H1 (cell line): ENCODE measurements around the gene ASPA. TPM values are rescaled to one million over a fixed set of nuclear protein-coding genes. Genes with fewer than 3 reads are reported as not detected.
A peak's percentile ranks its signal among the peaks of the same experiment; 100 is the strongest.

Source experiments
- CTCF ChIA-PET: fragments of 300-600 bp; sonication (Branson Sonifier 250); formaldehyde crosslinking; loops from one replicate; lab custom pipeline; 2021; ENCODE audit not compliant: partially characterized antibody; lab: Charles Lee
- POLR2A ChIA-PET: fragments of 300-600 bp; sonication (Branson Sonifier 250); formaldehyde crosslinking; loops from one replicate; lab custom pipeline; 2021; ENCODE audit warnings: inconsistent platforms; ENCODE audit not compliant: partially characterized antibody; lab: Charles Lee
- DNase-seq, 2 experiments: peaks; one replicate each; pipeline versions ENCODE4 v3.0.0 to v3.0.0-alpha.2; 2010 to 2022; ENCODE audit warnings: low spot score in 2 of 2, low read depth in 1 of 2, mixed read lengths in 1 of 2
- FAIRE-seq: peaks from 2 replicates; lab custom pipeline; 2011; peaks lifted over from hg19 to GRCh38; lab: Jason Lieb, UNC
- H2AFZ ChIP-seq: 2 replicates; pipeline ENCODE4 v1.8.1; 2012; ENCODE audit warnings: low read length, inconsistent platforms
- H2AK5ac ChIP-seq: 2 replicates; pipeline ENCODE4 v1.6.1; 2013; ENCODE audit warnings: low read depth, low read length
- H2BK120ac ChIP-seq: replicated peaks from 2 replicates; pipeline ENCODE3; 2013; ENCODE audit warnings: low read depth, low read length, inconsistent platforms
- H2BK12ac ChIP-seq: 2 replicates; pipeline ENCODE4 v1.6.1; 2013; ENCODE audit warnings: low read depth, low read length
- H2BK15ac ChIP-seq: 2 replicates; pipeline ENCODE4 v1.6.1; 2013; ENCODE audit warnings: low read length
- H2BK20ac ChIP-seq: 2 replicates; pipeline ENCODE4 v1.6.1; 2013; ENCODE audit warnings: low read length
- H2BK5ac ChIP-seq: 2 replicates; pipeline ENCODE4 v1.6.1; 2013; ENCODE audit warnings: low read depth, low read length
- H3K14ac ChIP-seq: 2 replicates; pipeline ENCODE4 v1.6.1; 2013; ENCODE audit warnings: inconsistent platforms; ENCODE audit not compliant: insufficient read length
- H3K18ac ChIP-seq: 2 replicates; pipeline ENCODE4 v1.6.1; 2013; ENCODE audit warnings: low read length; ENCODE audit errors: extremely low read depth
- H3K23ac ChIP-seq: 2 replicates; pipeline ENCODE4 v1.6.1; 2013; ENCODE audit warnings: inconsistent platforms; ENCODE audit not compliant: insufficient read length
- H3K23me2 ChIP-seq: 2 replicates; pipeline ENCODE4 v1.6.1; 2013; ENCODE audit warnings: low read depth, low read length
- H3K27ac ChIP-seq: 2 replicates; pipeline ENCODE4 v1.6.1; 2011; ENCODE audit warnings: low read depth, low read length, inconsistent platforms
- H3K27me3 ChIP-seq, 4 experiments: replicated peaks in 1 of 4; 1 replicate in 1 of 4; 2 replicates in 3 of 4; pipeline versions ENCODE4 v1.6.1 to v1.8.1; 2011 to 2013; ENCODE audit warnings: low read length in 3 of 4, mild to moderate bottlenecking in 3 of 4, inconsistent platforms in 2 of 4, mixed read lengths in 2 of 4, moderate library complexity in 1 of 4; ENCODE audit not compliant: control insufficient read depth in 3 of 4, insufficient read depth in 3 of 4; ENCODE audit errors: extremely low read depth in 1 of 4
- H3K36me3 ChIP-seq, 4 experiments: 2 replicates each; pipeline versions ENCODE4 v1.6.1 to v1.8.1; 2011 to 2013; ENCODE audit warnings: mild to moderate bottlenecking in 4 of 4, low read length in 3 of 4, moderate library complexity in 2 of 4, control low read depth in 1 of 4, inconsistent platforms in 1 of 4; ENCODE audit not compliant: insufficient read depth in 4 of 4, control insufficient read depth in 2 of 4
- H3K4ac ChIP-seq: replicated peaks from 2 replicates; pipeline ENCODE3; 2013; ENCODE audit warnings: low read length, low read depth, mixed read lengths, inconsistent platforms; ENCODE audit not compliant: insufficient read length
- H3K4me1 ChIP-seq, 4 experiments: replicated peaks in 1 of 4; 1 replicate in 1 of 4; 2 replicates in 3 of 4; pipeline versions ENCODE4 v1.6.1 to v1.8.1; 2011 to 2013; ENCODE audit warnings: low read length in 3 of 4, inconsistent platforms in 2 of 4, mixed read lengths in 1 of 4; ENCODE audit not compliant: insufficient read depth in 4 of 4, control insufficient read depth in 3 of 4
- H3K4me2 ChIP-seq, 2 experiments: 2 replicates each; pipeline versions ENCODE4 v1.6.1 to v1.8.1; 2011 to 2013; ENCODE audit warnings: low read depth in 2 of 2, low read length in 2 of 2, control low read depth in 1 of 2, inconsistent platforms in 1 of 2, mild to moderate bottlenecking in 1 of 2; ENCODE audit not compliant: insufficient read depth in 1 of 2
- H3K4me3 ChIP-seq, 4 experiments: fragments of 200-600, 300-600 bp in 1 of 4; sonication (generic), shearing (Covaris generic), sonication (Bioruptor Twin) in 1 of 4; 2 replicates each; pipeline versions ENCODE4 v1.5.1 to v1.8.1; 2011 to 2016; ENCODE audit warnings: low read length in 4 of 4, low read depth in 3 of 4, control low read depth in 2 of 4, inconsistent platforms in 2 of 4, mild to moderate bottlenecking in 2 of 4, mixed read lengths in 1 of 4, moderate library complexity in 1 of 4; ENCODE audit not compliant: insufficient read depth in 2 of 4; ENCODE audit errors: extremely low read depth in 1 of 4
- H3K56ac ChIP-seq: replicated peaks from 2 replicates; pipeline ENCODE3; 2013; ENCODE audit warnings: low read depth, mild to moderate bottlenecking, mixed read lengths, low read length, inconsistent platforms; ENCODE audit not compliant: insufficient read length
- H3K79me1 ChIP-seq: 2 replicates; pipeline ENCODE4 v1.6.1; 2013; ENCODE audit warnings: low read depth, low read length, control low read depth
- H3K79me2 ChIP-seq, 2 experiments: 2 replicates each; pipeline versions ENCODE4 v1.6.1 to v1.8.1; 2012 to 2013; ENCODE audit warnings: low read length in 2 of 2, mild to moderate bottlenecking in 2 of 2, inconsistent platforms in 1 of 2; ENCODE audit not compliant: insufficient read depth in 2 of 2, control insufficient read depth in 1 of 2
- H3K9ac ChIP-seq, 4 experiments: replicated peaks in 1 of 4; 1 replicate in 1 of 4; 2 replicates in 3 of 4; pipeline versions ENCODE4 v1.6.1 to v1.8.1; 2011 to 2013; ENCODE audit warnings: low read depth in 3 of 4, low read length in 3 of 4, control low read depth in 2 of 4, mild to moderate bottlenecking in 2 of 4, moderate library complexity in 2 of 4, inconsistent platforms in 1 of 4; ENCODE audit errors: extremely low read depth in 1 of 4
- H3K9me3 ChIP-seq, 2 experiments: 2 replicates each; pipeline versions ENCODE4 v1.6.1 to v1.8.1; 2012 to 2013; ENCODE audit warnings: mild to moderate bottlenecking in 2 of 2, moderate library complexity in 2 of 2, control low read depth in 1 of 2, inconsistent platforms in 1 of 2, low read depth in 1 of 2, low read length in 1 of 2, mixed read lengths in 1 of 2; ENCODE audit not compliant: insufficient read depth in 2 of 2
- H4K20me1 ChIP-seq, 2 experiments: replicated peaks in 1 of 2; 2 replicates each; pipeline versions ENCODE3 to v1.8.1; 2011 to 2013; ENCODE audit warnings: inconsistent platforms in 2 of 2, low read length in 2 of 2, mild to moderate bottlenecking in 1 of 2; ENCODE audit not compliant: insufficient read depth in 2 of 2, control insufficient read depth in 1 of 2
- H4K5ac ChIP-seq: 2 replicates; pipeline ENCODE4 v1.6.1; 2013; ENCODE audit warnings: low read length, low read depth, mixed read lengths, inconsistent platforms; ENCODE audit not compliant: insufficient read length
- H4K8ac ChIP-seq: 2 replicates; pipeline ENCODE4 v1.8.0; 2013; ENCODE audit warnings: mild to moderate bottlenecking, moderate library complexity, low read length, inconsistent platforms; ENCODE audit not compliant: insufficient read depth; ENCODE audit errors: extremely low read depth
- H4K91ac ChIP-seq: replicated peaks from 2 replicates; pipeline ENCODE3; 2013; ENCODE audit warnings: low read length, mixed read lengths, inconsistent platforms; ENCODE audit not compliant: insufficient read length
- CBX8 ChIP-seq: fragments of 300-800, 300-1000 bp; sonication (generic); IDR thresholded peaks from 2 replicates; pipeline ENCODE4 v1.7.1; 2016; ENCODE audit warnings: low read depth, low read length, borderline replicate concordance
- KDM4A ChIP-seq: IDR thresholded peaks from one replicate; pipeline ENCODE4 v1.7.1; 2012; ENCODE audit warnings: low read depth, mild to moderate bottlenecking, moderate library complexity, low read length, inconsistent platforms; ENCODE audit not compliant: severe bottlenecking
- SP1 ChIP-seq: IDR thresholded peaks from 2 replicates; pipeline ENCODE4 v1.6.1; 2011; ENCODE audit warnings: low read depth, low read length
- TCF12 ChIP-seq: IDR thresholded peaks from 2 replicates; pipeline ENCODE4 v1.6.1; 2011; ENCODE audit warnings: low read depth, mild to moderate bottlenecking, low read length
- TEAD4 ChIP-seq: IDR thresholded peaks from 2 replicates; pipeline ENCODE4 v1.6.1; 2012; ENCODE audit warnings: low read depth, low read length, inconsistent platforms, mixed read lengths
- YY1 ChIP-seq: IDR thresholded peaks from 2 replicates; pipeline ENCODE4 v1.6.1; 2011; ENCODE audit warnings: low read depth, mild to moderate bottlenecking, low read length
- WGBS, 2 experiments: shearing (Covaris generic) in 1 of 2; methylation state at CpG; one replicate each; pipeline versions ENCODE4 v1.1.6 to v1.1.7; 2013 to 2015; ENCODE audit warnings: low lambda C conversion rate in 2 of 2, mixed read lengths in 2 of 2, inconsistent platforms in 1 of 2, low coverage in 1 of 2, missing lambda C conversion rate in 1 of 2; ENCODE audit not compliant: insufficient replicate concordance in 2 of 2, insufficient coverage in 1 of 2, insufficient read length in 1 of 2; ENCODE audit errors: extremely low coverage in 1 of 2, missing lambda C conversion rate in 1 of 2; 5-methylcytosine and 5-hydroxymethylcytosine counted together
- polyA plus RNA-seq, 7 experiments: library from polyadenylated mRNA; depleted of rRNA in 3 of 7; stranded (reverse) in 5 of 7; unstranded in 2 of 7; fragments of >200 nt in 5 of 7; fragments of 200-250 nt in 2 of 7; gene quantifications; 1 replicate in 5 of 7; 2 replicates in 1 of 7; 4 replicates in 1 of 7; pipeline versions ENCODE4 v1.2.1 to v1.2.3, GENCODE V29; 2011 to 2013; ENCODE audit warnings: missing spikeins in 2 of 7, mixed read lengths in 2 of 7
- total RNA-seq: library from RNA; stranded (reverse); fragmentation: NEBNext Ultra II Directional; extraction: Animal tissue kit (Norgen Biotek cat#: 25700); gene quantifications from 2 replicates; pipeline ENCODE4 v1.2.1, GENCODE V29; 2021
- TF ChIP-seq, protein P1 (sequence below): IDR thresholded peaks from 2 replicates; pipeline ENCODE4 v1.6.1; 2012; ENCODE audit warnings: inconsistent platforms
- TF ChIP-seq, protein P2 (sequence below): IDR thresholded peaks from 2 replicates; pipeline ENCODE4 v1.6.1; 2012; ENCODE audit warnings: inconsistent platforms
- TF ChIP-seq, protein P3 (sequence below): IDR thresholded peaks from 2 replicates; pipeline ENCODE4 v1.6.1; 2011; ENCODE audit warnings: low read length, improper control_type of control experiment

The ASPA gene
- total and polyA plus RNA-seq, 2 of the 8 experiments (the other 6 are each of a cell fraction or from before 2014, with no cell fraction given) = 0.03 TPM; not detected in 1

DNA sequence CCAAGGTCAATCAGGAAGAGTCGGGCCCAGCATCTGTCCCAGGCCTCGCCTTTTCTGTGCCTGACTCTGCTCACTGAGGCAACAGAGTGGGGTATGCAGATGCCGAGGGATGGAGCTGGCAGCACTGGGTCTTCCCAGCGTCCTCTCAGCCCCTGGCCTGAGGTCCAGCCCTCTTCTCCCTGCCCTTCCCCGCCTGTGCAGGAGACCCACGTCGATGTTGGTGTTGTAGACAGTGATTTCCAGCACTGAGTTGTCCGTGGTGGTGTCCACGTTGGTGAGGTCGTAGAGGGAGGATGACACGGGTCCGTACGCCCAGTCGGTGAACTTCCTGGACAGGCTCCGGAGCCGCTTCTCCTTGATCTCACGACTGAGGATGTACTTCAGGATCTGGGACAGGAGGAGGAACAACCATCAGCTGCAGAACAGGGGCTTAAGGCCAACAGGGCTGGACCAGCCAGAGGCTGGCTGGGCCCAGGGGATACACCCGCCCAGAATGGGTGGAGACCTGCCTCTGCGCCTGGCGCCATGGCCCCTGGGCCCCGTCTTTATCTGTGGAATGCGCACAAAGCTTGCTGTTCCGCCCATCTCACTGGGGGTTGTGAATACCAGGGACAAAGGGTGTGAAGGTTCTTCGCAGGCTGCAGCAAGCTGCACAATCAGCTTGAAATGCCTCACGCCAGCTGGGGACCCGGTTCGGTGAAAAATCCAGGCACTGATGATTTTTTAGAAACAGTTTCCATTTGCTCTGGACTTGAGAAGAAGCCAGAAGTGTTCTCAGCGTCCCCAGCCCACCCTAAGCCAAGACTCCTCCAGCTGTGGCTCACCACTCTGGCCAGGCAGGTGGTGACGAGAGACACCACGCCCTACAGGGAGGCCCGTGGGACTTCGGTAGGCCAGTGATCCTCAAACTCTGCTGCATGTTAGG, 54.3 kb downstream of the ASPA start:
- CTCF ChIA-PET = interaction anchor here (0.8 to 1.4 kb wide), 4 partner anchors 11 to 162 kb away, joined by 3 to 5 read pairs (median 3); no protein-coding TSS in a partner anchor
- no peak overlapping the region; a peak in 1 of 4 replicates for H3K4me2 ChIP-seq

More for the DNA sequence above, 54.3 kb downstream of the ASPA start:
- Histone ChIP-seq H3K56ac (no peak overlapping the region), H2AFZ (peak overlapping the region; percentile 92; the same call in 1 of the 2 replicates), H2BK20ac (peak overlapping the region; percentile 97; the same call in 1 of the 2 replicates), H3K4me1 (peaks cover 0 to 17% (median 6%) of the 10 kb centered on the region in 4 experiments; a peak in 6 of 7 replicates), H2BK15ac (peak overlapping the region; percentile 100), H3K23ac (no peak overlapping the region), H2BK120ac (peak overlapping the region; percentile 93), H2BK5ac (peak overlapping the region; percentile 75; the same call in 1 of the 2 replicates), H3K79me2 (no peaks in the 10 kb centered on the region), H4K5ac (peak overlapping the region; percentile 37), H3K27me3 (no peaks in the 10 kb centered on the region), H3K9me3 (no peaks in the 10 kb centered on the region), H2BK12ac (peak overlapping the region; percentile 99), H3K4me3 (no peak overlapping the region), H3K79me1 (no peaks in the 10 kb centered on the region), H3K23me2 (peaks cover 3% of the 10 kb centered on the region; the same call in 1 of the 2 replicates), H4K20me1 (no peaks in the 10 kb centered on the region), H4K8ac (peak overlapping the region; percentile 91), H4K91ac (peak overlapping the region; percentile 92), H3K36me3 (no peaks in the 10 kb centered on the region), H2AK5ac (peak overlapping the region; percentile 90; the same call in 1 of the 2 replicates), H3K18ac (peak overlapping the region; percentile 93), H3K4ac (peak overlapping the region; percentile 88), H3K14ac (no peak overlapping the region), H3K27ac (no peak overlapping the region), H3K9ac (no peak overlapping the region)
- TF ChIP-seq, protein P1, sequence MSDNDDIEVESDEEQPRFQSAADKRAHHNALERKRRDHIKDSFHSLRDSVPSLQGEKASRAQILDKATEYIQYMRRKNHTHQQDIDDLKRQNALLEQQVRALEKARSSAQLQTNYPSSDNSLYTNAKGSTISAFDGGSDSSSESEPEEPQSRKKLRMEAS = peak; percentile 50
- TF ChIP-seq CBX8 (no peak), SP1 (peak; percentile 44; the same call in 1 of the 2 replicates), YY1 (peak; percentile 52; the same call in 1 of the 2 replicates), TCF12 (no peak), TEAD4 (peak; percentile 88), KDM4A (no peak)
- TF ChIP-seq, protein P2, sequence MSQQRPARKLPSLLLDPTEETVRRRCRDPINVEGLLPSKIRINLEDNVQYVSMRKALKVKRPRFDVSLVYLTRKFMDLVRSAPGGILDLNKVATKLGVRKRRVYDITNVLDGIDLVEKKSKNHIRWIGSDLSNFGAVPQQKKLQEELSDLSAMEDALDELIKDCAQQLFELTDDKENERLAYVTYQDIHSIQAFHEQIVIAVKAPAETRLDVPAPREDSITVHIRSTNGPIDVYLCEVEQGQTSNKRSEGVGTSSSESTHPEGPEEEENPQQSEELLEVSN = 0 out of 2 replicates have a peak, but pooled peaks have one; percentile 37
- TF ChIP-seq, protein P3, sequence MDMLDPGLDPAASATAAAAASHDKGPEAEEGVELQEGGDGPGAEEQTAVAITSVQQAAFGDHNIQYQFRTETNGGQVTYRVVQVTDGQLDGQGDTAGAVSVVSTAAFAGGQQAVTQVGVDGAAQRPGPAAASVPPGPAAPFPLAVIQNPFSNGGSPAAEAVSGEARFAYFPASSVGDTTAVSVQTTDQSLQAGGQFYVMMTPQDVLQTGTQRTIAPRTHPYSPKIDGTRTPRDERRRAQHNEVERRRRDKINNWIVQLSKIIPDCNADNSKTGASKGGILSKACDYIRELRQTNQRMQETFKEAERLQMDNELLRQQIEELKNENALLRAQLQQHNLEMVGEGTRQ = no peak
- no peak for DNase-seq
- WGBS, 2 experiments = 75% methylated on average over 32 of the region's 32 CpGs; no CpG with 5 or more reads in 1 of the 2 experiments
- FAIRE-seq = peak; percentile 78
- POLR2A ChIA-PET = no interaction called here
